Stomach (tissue), 9 donors: ENCODE measurements around the gene DOCK9. TPM values are rescaled to one million over a fixed set of nuclear protein-coding genes. Genes with fewer than 3 reads are reported as not detected.
A peak's percentile ranks its signal among the peaks of the same experiment; 100 is the strongest.

Source experiments
- DNase-seq, 2 donors: peaks; one replicate each; pipeline versions ENCODE4 v3.0.0 to v3.0.0-alpha.2; 2013 to 2019
- H3K27ac ChIP-seq, 5 donors: fragments of 200-600 bp in 4 of 5; sonication (generic) in 4 of 5; one replicate each; pipeline ENCODE4 v1.5.1; 2013 to 2019; ENCODE audit warnings: mild to moderate bottlenecking in 1 of 5, moderate library complexity in 1 of 5
- H3K27me3 ChIP-seq, 3 donors: fragments of 200-600 bp; sonication (generic); one replicate each; pipeline ENCODE4 v1.5.1; 2017 to 2019; ENCODE audit warnings: mixed run types in 1 of 3
- H3K36me3 ChIP-seq, 4 donors: fragments of 200-600 bp; sonication (generic); 1 replicate in 3 of 4; 2 replicates in 1 of 4; pipeline ENCODE4 v1.5.1; 2016 to 2019
- H3K4me1 ChIP-seq, 4 donors: fragments of 200-600 bp; sonication (generic); one replicate each; pipeline ENCODE4 v1.5.1; 2016 to 2019
- H3K4me3 ChIP-seq, 4 donors: fragments of 200-600 bp; sonication (generic) in 3 of 4; one replicate each; pipeline ENCODE4 v1.5.1; 2016 to 2019; ENCODE audit warnings: mild to moderate bottlenecking in 1 of 4
- H3K9me3 ChIP-seq, 4 donors: fragments of 200-600 bp; sonication (generic); one replicate each; pipeline ENCODE4 v1.5.1; 2016 to 2019
- EP300 ChIP-seq: sonication (generic); formaldehyde crosslinking; IDR thresholded peaks from one replicate; pipeline ENCODE4 v1.6.1; 2017; ENCODE audit warnings: antibody characterized with exemption
- POLR2A ChIP-seq, 4 donors: fragments of 450-650 bp; IDR thresholded peaks; one replicate each; pipeline ENCODE4 v1.6.1; 2016; ENCODE audit warnings: antibody characterized with exemption in 4 of 4, control low read depth in 2 of 4, mild to moderate bottlenecking in 1 of 4, moderate library complexity in 1 of 4
- POLR2AphosphoS5 ChIP-seq, 3 donors: sonication (generic); formaldehyde crosslinking; IDR thresholded peaks; one replicate each; pipeline ENCODE4 v1.6.1; 2016; ENCODE audit warnings: antibody characterized with exemption in 3 of 3
- WGBS, 5 donors: extraction: QIAGEN DNeasy Blood & Tissue Kit in 3 of 5; methylation state at CpG; one replicate each; pipeline versions ENCODE4 v1.1.5 to v1.1.7; 2013 to 2018; 5-methylcytosine and 5-hydroxymethylcytosine counted together
- intact Hi-C: fragments of 100-400 bp; cut with DNase I; formaldehyde crosslinking; loops from one replicate; pipeline ENCODE4 v1.15.1; 2023; ENCODE audit warnings: low total_unique reads
- polyA plus RNA-seq, 3 donors: library from polyadenylated mRNA; stranded (reverse); fragments of 200-250 nt; gene quantifications; one replicate each; pipeline ENCODE4 v1.2.3, GENCODE V29; 2013
- total RNA-seq, 5 donors: library from RNA; depleted of rRNA; stranded (reverse); fragments of >200 nt; gene quantifications; one replicate each; pipeline versions ENCODE4 v1.1.0 to v1.2.3, GENCODE V29; 2014 to 2016
- TF ChIP-seq, protein P1 (sequence below), 7 experiments: fragments of 450-650 bp in 4 of 7; fragments of 200-600 bp in 3 of 7; sonication (generic) in 3 of 7; IDR thresholded peaks; one replicate each; pipeline ENCODE4 v1.5.1; 2016 to 2019; ENCODE audit warnings: antibody characterized with exemption in 7 of 7, control low read depth in 2 of 7, mild to moderate bottlenecking in 1 of 7
- donor health status: healthy with polysubstance abuse.
- donor health status: Bipolar disorder and iron deficiency.
- donor health status: healthy.

DOCK9 gene
- total and polyA plus RNA-seq, 8 donors, result 8.7 to 97.9 (median 49.2) TPM

DNA sequence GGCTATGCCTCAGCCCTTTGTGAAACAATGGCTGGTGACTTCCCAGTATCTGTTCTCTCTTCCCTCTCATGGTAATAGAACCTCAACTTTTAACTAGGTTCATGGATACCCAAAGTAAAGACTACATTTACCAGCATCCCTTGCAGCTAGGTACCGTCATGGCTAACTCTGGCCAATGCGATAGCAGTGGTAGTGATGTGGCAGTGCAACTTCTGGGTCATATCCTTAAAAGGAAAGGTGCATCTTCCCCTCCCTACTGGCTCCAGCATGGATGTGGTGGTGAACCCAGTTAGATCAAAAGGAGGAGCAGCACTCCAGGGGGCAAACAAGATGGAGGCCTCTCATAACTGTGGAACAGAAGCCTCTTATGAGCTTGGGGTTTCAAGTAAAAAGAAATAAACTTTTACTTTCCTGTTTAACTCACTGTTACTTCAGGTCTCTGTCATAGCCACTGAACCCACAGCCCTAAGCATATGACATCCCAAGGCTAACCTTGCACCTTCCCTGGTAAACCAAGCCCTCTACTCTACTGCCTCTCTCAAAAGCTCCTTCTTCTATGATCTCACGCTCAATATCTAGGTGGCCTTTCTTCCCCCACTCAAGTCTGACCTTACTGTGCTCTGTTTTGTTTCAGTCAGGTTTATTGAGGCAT, 104.4 kb downstream of the DOCK9 start:
- no peak for DNase-seq
- Histone ChIP-seq H3K27ac (no peak overlapping the region), H3K4me3 (no peak overlapping the region), H3K27me3 (no peaks in the 10 kb centered on the region), H3K4me1 (peaks cover 0 to 5% (median 1%) of the 10 kb centered on the region in 4 donors), H3K9me3 (peaks cover 0 to 12% (median 8%) of the 10 kb centered on the region in 4 donors), H3K36me3 (peaks cover 13 to 74% (median 68%) of the 10 kb centered on the region in 4 donors)
- TF ChIP-seq, protein P1, sequence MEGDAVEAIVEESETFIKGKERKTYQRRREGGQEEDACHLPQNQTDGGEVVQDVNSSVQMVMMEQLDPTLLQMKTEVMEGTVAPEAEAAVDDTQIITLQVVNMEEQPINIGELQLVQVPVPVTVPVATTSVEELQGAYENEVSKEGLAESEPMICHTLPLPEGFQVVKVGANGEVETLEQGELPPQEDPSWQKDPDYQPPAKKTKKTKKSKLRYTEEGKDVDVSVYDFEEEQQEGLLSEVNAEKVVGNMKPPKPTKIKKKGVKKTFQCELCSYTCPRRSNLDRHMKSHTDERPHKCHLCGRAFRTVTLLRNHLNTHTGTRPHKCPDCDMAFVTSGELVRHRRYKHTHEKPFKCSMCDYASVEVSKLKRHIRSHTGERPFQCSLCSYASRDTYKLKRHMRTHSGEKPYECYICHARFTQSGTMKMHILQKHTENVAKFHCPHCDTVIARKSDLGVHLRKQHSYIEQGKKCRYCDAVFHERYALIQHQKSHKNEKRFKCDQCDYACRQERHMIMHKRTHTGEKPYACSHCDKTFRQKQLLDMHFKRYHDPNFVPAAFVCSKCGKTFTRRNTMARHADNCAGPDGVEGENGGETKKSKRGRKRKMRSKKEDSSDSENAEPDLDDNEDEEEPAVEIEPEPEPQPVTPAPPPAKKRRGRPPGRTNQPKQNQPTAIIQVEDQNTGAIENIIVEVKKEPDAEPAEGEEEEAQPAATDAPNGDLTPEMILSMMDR (IDR thresholded peaks at IDR 0.05), result no peak
- TF ChIP-seq EP300, result no peak
- intact Hi-C loops, result no loop called here
- 94 to 100% (median 98%) methylated on average over 3 of the region's 3 CpGs for WGBS, 5 donors

DNA sequence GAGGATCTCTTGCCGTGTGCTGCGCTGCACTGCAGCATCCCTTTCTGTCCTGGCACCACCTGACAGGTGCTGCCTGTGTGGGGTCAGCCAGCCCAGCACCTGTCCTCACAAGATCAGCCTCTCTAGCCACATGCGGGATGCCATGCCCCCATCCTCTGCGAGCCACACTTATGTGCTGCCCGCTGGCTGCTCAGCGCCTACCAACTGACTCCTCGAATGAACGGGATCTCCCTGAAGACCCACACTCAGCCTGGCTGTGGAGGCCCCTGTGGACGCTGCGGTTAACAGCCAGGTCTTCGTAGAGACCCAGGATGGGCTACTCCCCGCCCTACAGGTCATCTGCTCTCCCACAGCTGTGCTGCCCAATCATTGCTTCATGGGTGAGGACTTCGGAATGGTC, 106.1 kb downstream of the DOCK9 start:
- peaks cover 0 to 12% (median 8%) of the 10 kb centered on the region in 4 donors for H3K9me3 ChIP-seq
- intact Hi-C loops, result no loop called here
- no peaks in the 10 kb centered on the region for H3K27me3 ChIP-seq
- peaks cover 16 to 74% (median 68%) of the 10 kb centered on the region in 4 donors for H3K36me3 ChIP-seq
- TF ChIP-seq POLR2AphosphoS5 (IDR thresholded peaks at IDR 0.05), result no peak
- TF ChIP-seq, protein P1 (IDR thresholded peaks at IDR 0.05), result no peak
- no peak for TF ChIP-seq EP300
- TF ChIP-seq POLR2A (IDR thresholded peaks at IDR 0.05), result no peak
- H3K27ac ChIP-seq, result no peak overlapping the region
- H3K4me3 ChIP-seq, result no peak overlapping the region
- peaks cover 0 to 3% (median 0%) of the 10 kb centered on the region in 4 donors for H3K4me1 ChIP-seq
- DNase-seq, result no peak
- WGBS, 5 donors, result 89 to 94% (median 93%) methylated on average over 13 of the region's 13 CpGs

DNA sequence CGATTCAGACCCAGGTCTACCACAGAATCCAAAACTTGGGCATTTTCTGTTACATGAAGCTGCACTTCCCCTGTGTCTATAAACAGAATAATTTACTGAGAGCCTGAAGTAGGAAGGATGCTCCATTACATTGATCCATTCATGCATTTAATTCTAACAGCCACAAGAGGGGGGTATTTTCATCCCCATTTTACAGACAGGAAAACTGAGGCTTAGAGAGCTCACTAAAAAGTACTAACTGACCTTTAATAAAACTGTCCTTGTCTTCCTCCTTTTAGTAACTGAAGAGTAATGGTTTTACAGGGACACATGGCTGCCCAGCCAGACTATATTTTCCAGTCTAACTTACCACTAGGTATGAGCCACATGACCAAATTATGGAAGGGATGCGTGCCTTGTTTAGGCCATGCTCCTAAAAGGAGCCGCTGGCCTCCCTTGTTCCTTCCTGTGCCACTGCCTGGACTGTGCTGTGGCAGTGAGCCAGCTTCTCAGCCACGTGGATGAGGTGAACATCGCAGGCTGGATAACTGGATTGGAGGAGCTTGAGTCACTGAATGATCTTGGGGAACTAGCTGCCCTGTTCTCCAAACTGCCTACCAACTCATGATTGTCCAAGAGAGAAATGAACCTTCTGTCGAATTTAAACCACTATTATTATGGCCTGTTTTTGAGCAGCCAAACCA, 108.3 kb downstream of the DOCK9 start:
- 68 to 72% (median 71%) methylated on average over 6 of the region's 6 CpGs for WGBS, 5 donors
- no peak for TF ChIP-seq POLR2A (IDR thresholded peaks at IDR 0.05)
- no peak for TF ChIP-seq POLR2AphosphoS5 (IDR thresholded peaks at IDR 0.05)
- no peak for TF ChIP-seq EP300
- TF ChIP-seq, protein P1 (IDR thresholded peaks at IDR 0.05), result no peak
- DNase-seq, result peak; percentile 20 to 29
- no peaks in the 10 kb centered on the region for H3K4me1 ChIP-seq
- intact Hi-C loops, result no loop called here
- H3K9me3 ChIP-seq, result peaks cover 0 to 12% (median 8%) of the 10 kb centered on the region in 4 donors
- H3K27ac ChIP-seq, result no peak overlapping the region
- H3K36me3 ChIP-seq, result peaks cover 23 to 75% (median 69%) of the 10 kb centered on the region in 4 donors
- no peaks in the 10 kb centered on the region for H3K27me3 ChIP-seq
- H3K4me3 ChIP-seq, result no peak overlapping the region

DNA sequence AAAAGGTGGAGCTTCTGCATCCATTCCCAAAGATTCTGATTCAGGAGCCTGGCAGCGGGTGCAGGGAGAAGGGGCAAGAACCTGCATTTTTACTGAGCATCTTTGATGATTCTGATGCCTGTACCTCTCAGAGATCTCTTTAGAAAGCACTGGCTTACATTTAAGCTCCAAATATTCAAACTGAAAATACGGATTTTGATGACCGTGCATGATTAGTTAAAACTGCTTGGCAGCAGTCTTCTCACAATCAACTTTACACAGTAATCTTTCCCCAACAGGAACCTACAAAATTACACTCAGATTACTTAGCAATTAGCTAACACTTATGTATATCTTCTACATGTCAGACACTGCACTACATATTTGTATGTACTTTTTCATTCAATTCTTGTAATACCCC, 108.9 kb downstream of the DOCK9 start:
- Histone ChIP-seq H3K27ac (no peak overlapping the region), H3K4me1 (no peaks in the 10 kb centered on the region), H3K27me3 (no peaks in the 10 kb centered on the region), H3K4me3 (no peak overlapping the region), H3K36me3 (peaks cover 23 to 72% (median 69%) of the 10 kb centered on the region in 4 donors), H3K9me3 (peaks cover 0 to 11% (median 7%) of the 10 kb centered on the region in 4 donors)
- intact Hi-C loops, result no loop called here
- no peak for TF ChIP-seq EP300
- 82 to 95% (median 87%) methylated on average over 3 of the region's 3 CpGs for WGBS, 5 donors
- DNase-seq, result no peak

DNA sequence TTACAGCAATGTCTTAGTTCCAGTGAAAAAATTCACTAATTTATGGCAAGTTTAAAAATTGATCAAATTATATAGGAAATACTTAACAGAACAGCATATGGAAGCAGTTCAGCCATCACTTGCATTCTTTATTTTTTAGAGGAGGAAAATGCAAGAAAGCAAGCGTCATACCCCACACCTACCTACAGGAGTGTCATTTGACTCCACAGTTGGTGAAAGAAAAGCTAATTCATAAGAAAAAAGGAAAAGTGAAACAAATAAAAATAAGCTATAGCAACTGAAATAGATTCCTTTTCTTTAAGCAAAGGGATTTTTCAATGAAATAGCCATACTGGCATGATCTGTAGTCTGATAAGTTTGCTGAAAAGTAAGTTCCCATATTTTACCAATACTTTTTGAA, 111.0 kb downstream of the DOCK9 start:
- Histone ChIP-seq H3K4me1 (no peaks in the 10 kb centered on the region), H3K27ac (no peak overlapping the region), H3K4me3 (no peak overlapping the region), H3K9me3 (no peaks in the 10 kb centered on the region), H3K36me3 (peaks cover 28 to 69% (median 66%) of the 10 kb centered on the region in 4 donors), H3K27me3 (no peaks in the 10 kb centered on the region)
- no peak for DNase-seq
- intact Hi-C loops, result no loop called here
- TF ChIP-seq POLR2AphosphoS5 (IDR thresholded peaks at IDR 0.05), result no peak
- TF ChIP-seq, protein P1 (IDR thresholded peaks at IDR 0.05), result no peak
- 92 to 100% (median 95%) methylated on average over 1 of the region's 1 CpG for WGBS, 5 donors
